ENCODE results near the gene WFDC12.

DNA sequence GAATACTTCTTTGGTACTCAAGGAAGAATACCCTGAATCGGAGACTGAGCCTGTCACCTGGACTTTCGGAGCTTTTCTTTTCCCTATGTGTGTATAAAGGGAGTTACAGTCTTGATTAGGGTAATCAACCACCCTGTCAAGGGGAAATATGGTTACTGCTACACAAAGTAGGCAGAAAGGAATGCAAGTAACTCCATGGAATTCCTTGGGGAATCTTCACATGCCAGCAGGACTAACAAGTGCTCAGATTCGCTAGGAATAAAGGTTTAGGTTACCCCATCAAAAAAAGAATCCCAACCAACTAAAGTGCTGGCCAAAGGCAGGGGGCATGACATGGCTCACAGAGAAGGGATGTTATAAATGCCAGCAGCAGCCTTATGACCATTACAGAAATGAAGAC is 33.8 kb downstream of the WFDC12 start:
- TF ChIP-seq POLR2AphosphoS5 (IDR thresholded peaks at IDR 0.05; ENCODE audit: low read depth, low read length) (no peak), POLR2A (IDR thresholded peaks at IDR 0.05; ENCODE audit: low read depth, low read length) (no peak), TAF1 (IDR thresholded peaks at IDR 0.05; ENCODE audit: borderline replicate concordance, low read depth, low read length) (no peak)
